T1000 (cell line): ENCODE data around the gene POU5F2.

Experiments used
- DNase-seq: peaks from one replicate; lab custom pipeline; 2025; ENCODE audit warnings: mixed read lengths; lab: John Stamatoyannopoulos, UW

POU5F2 gene

GRCh38 chr5:93741136-93741811 lies at the start of gene POU5F2:
TSS of gene POU5F2 (minus strand) at chr5:93741600. CDS start at chr5:93741563, 37 bp downstream.
- DNase-seq: no peak

- no peak for DNase-seq
These were observed 49.0 kb upstream of the POU5F2 start for GRCh38 chr5:93790401-93790800.

GRCh38 chr5:93789173-93790067 lies 48.0 kb upstream of the POU5F2 start:
- DNase-seq: no peak

- no peak for DNase-seq
These were observed 46.2 kb upstream of the POU5F2 start for GRCh38 chr5:93787598-93787997.

- DNase-seq: no peak
These were observed 44.1 kb upstream of the POU5F2 start for GRCh38 chr5:93785475-93785874.

- no peak for DNase-seq
These were observed 41.6 kb upstream of the POU5F2 start for GRCh38 chr5:93782978-93783377.

- no peak for DNase-seq
These were observed 36.2 kb upstream of the POU5F2 start for GRCh38 chr5:93777620-93778019.

GRCh38 chr5:93756372-93756771 lies 15.0 kb upstream of the POU5F2 start:
- no peak for DNase-seq

GRCh38 chr5:93755716-93756115 lies 14.3 kb upstream of the POU5F2 start:
- no peak for DNase-seq

- no peak for DNase-seq
These were observed 7.5 kb upstream of the POU5F2 start for GRCh38 chr5:93748875-93749397.

- DNase-seq: no peak
These were observed 5.1 kb upstream of the POU5F2 start for GRCh38 chr5:93746406-93747056.

GRCh38 chr5:93736284-93736683 lies 5.1 kb downstream of the POU5F2 start:
- no peak for DNase-seq

- no peak for DNase-seq
These were observed 6.0 kb downstream of the POU5F2 start for GRCh38 chr5:93735378-93735777.

- DNase-seq: no peak
These were observed 9.4 kb downstream of the POU5F2 start for GRCh38 chr5:93731987-93732386.

GRCh38 chr5:93726595-93726994 lies 14.8 kb downstream of the POU5F2 start:
- DNase-seq: no peak

- no peak for DNase-seq
These were observed 16.6 kb downstream of the POU5F2 start for GRCh38 chr5:93724791-93725190.

GRCh38 chr5:93723681-93724080 lies 17.7 kb downstream of the POU5F2 start:
- DNase-seq: no peak

- DNase-seq: no peak
These were observed 18.4 kb downstream of the POU5F2 start for GRCh38 chr5:93723005-93723404.

GRCh38 chr5:93722588-93722987 lies 18.8 kb downstream of the POU5F2 start:
- no peak for DNase-seq

- DNase-seq: no peak
These were observed 19.9 kb downstream of the POU5F2 start for GRCh38 chr5:93721511-93721910.

- DNase-seq: no peak
These were observed 20.3 kb downstream of the POU5F2 start for GRCh38 chr5:93721071-93721470.

GRCh38 chr5:93717162-93717561 lies 24.2 kb downstream of the POU5F2 start:
- DNase-seq: no peak

- DNase-seq: no peak
These were observed 24.9 kb downstream of the POU5F2 start for GRCh38 chr5:93716453-93716852.
